Posterior cingulate gyrus (tissue), 11 donors: ENCODE results near the gene SPTSSB.

Experiments
- DNase-seq, 10 donors: peaks; one replicate each; pipeline versions ENCODE4 v3.0.0 to v3.0.0-alpha.2; 2020 to 2021; ENCODE audit warnings: mixed read lengths in 3 of 10
- intact Hi-C: fragments of 100-400 bp; cut with DNase I; formaldehyde crosslinking; loops from one replicate; pipeline ENCODE4 v1.15.1; 2023

The SPTSSB gene

GRCh38 chr3:161295325-161295724 is 76.0 kb downstream of the SPTSSB start:
- intact Hi-C loops = no loop called here
- no peak for DNase-seq
